ENCODE measurements around the gene CCDC148. TPM values are rescaled to one million over a fixed set of nuclear protein-coding genes. Genes with fewer than 3 reads are reported as not detected.

The CCDC148 gene
- total and polyA plus RNA-seq, 4 donors = 0.02 to 0.42 (median 0.31) TPM

GRCh38 chr2:158205215-158205614 lies 251.3 kb downstream of the CCDC148 start:
- no peaks in the 10 kb centered on the region for H3K4me1 ChIP-seq (ENCODE audit: control insufficient read depth in 4 of 4, insufficient read depth in 4 of 4, low read length in 3 of 4)
- no peaks in the 10 kb centered on the region for H3K27me3 ChIP-seq (ENCODE audit: control insufficient read depth in 4 of 4, insufficient read depth in 4 of 4, low read length in 3 of 4)
- no peak overlapping the region for H3K4me3 ChIP-seq (ENCODE audit: low read depth in 1 of 3, low read length in 3 of 3)
- H3K36me3 ChIP-seq (ENCODE audit: control insufficient read depth in 4 of 4, insufficient read depth in 3 of 4, low read depth in 1 of 4, low read length in 3 of 4) = no peaks in the 10 kb centered on the region
- DNase-seq (ENCODE audit: low spot score) = no peak
- 65% methylated on average over 1 of the region's 1 CpG for WGBS
- H3K9me3 ChIP-seq (ENCODE audit: control insufficient read depth in 4 of 4, low read length in 3 of 4) = no peaks in the 10 kb centered on the region
- TF ChIP-seq JUND (IDR thresholded peaks at IDR 0.05) (no peak), EGR1 (IDR thresholded peaks at IDR 0.05; ENCODE audit: low read depth in 2 of 2) (no peak), HNF4G (IDR thresholded peaks at IDR 0.05) (no peak), SP1 (IDR thresholded peaks at IDR 0.05) (no peak), GABPA (IDR thresholded peaks at IDR 0.05 in 1 of 2, conservative IDR thresholded peaks at IDR 0.05 in 1 of 2) (no peak), YY1 (IDR thresholded peaks at IDR 0.05) (no peak), FOXA2 (IDR thresholded peaks at IDR 0.05) (no peak), RXRA (IDR thresholded peaks at IDR 0.05) (no peak), TAF1 (conservative IDR thresholded peaks at IDR 0.05) (no peak), FOXA1 (IDR thresholded peaks at IDR 0.05) (no peak), NR2F2 (IDR thresholded peaks at IDR 0.05) (no peak), RAD21 (IDR thresholded peaks at IDR 0.05) (no peak)
- TF ChIP-seq, protein P1, sequence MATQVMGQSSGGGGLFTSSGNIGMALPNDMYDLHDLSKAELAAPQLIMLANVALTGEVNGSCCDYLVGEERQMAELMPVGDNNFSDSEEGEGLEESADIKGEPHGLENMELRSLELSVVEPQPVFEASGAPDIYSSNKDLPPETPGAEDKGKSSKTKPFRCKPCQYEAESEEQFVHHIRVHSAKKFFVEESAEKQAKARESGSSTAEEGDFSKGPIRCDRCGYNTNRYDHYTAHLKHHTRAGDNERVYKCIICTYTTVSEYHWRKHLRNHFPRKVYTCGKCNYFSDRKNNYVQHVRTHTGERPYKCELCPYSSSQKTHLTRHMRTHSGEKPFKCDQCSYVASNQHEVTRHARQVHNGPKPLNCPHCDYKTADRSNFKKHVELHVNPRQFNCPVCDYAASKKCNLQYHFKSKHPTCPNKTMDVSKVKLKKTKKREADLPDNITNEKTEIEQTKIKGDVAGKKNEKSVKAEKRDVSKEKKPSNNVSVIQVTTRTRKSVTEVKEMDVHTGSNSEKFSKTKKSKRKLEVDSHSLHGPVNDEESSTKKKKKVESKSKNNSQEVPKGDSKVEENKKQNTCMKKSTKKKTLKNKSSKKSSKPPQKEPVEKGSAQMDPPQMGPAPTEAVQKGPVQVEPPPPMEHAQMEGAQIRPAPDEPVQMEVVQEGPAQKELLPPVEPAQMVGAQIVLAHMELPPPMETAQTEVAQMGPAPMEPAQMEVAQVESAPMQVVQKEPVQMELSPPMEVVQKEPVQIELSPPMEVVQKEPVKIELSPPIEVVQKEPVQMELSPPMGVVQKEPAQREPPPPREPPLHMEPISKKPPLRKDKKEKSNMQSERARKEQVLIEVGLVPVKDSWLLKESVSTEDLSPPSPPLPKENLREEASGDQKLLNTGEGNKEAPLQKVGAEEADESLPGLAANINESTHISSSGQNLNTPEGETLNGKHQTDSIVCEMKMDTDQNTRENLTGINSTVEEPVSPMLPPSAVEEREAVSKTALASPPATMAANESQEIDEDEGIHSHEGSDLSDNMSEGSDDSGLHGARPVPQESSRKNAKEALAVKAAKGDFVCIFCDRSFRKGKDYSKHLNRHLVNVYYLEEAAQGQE (IDR thresholded peaks at IDR 0.05) = no peak
- TF ChIP-seq, protein P2, sequence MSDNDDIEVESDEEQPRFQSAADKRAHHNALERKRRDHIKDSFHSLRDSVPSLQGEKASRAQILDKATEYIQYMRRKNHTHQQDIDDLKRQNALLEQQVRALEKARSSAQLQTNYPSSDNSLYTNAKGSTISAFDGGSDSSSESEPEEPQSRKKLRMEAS (IDR thresholded peaks at IDR 0.05) = no peak
- TF ChIP-seq, protein P3, sequence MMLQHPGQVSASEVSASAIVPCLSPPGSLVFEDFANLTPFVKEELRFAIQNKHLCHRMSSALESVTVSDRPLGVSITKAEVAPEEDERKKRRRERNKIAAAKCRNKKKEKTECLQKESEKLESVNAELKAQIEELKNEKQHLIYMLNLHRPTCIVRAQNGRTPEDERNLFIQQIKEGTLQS (IDR thresholded peaks at IDR 0.05) = no peak
- TF ChIP-seq, protein P4, sequence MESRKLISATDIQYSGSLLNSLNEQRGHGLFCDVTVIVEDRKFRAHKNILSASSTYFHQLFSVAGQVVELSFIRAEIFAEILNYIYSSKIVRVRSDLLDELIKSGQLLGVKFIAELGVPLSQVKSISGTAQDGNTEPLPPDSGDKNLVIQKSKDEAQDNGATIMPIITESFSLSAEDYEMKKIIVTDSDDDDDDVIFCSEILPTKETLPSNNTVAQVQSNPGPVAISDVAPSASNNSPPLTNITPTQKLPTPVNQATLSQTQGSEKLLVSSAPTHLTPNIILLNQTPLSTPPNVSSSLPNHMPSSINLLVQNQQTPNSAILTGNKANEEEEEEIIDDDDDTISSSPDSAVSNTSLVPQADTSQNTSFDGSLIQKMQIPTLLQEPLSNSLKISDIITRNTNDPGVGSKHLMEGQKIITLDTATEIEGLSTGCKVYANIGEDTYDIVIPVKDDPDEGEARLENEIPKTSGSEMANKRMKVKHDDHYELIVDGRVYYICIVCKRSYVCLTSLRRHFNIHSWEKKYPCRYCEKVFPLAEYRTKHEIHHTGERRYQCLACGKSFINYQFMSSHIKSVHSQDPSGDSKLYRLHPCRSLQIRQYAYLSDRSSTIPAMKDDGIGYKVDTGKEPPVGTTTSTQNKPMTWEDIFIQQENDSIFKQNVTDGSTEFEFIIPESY (IDR thresholded peaks at IDR 0.05) = no peak
- no peak overlapping the region for H3K27ac ChIP-seq (ENCODE audit: low read depth in 1 of 2, low read length in 2 of 2)
- H3K9ac ChIP-seq (ENCODE audit: low read depth in 1 of 2, low read length in 2 of 2) = no peak overlapping the region

DNA sequence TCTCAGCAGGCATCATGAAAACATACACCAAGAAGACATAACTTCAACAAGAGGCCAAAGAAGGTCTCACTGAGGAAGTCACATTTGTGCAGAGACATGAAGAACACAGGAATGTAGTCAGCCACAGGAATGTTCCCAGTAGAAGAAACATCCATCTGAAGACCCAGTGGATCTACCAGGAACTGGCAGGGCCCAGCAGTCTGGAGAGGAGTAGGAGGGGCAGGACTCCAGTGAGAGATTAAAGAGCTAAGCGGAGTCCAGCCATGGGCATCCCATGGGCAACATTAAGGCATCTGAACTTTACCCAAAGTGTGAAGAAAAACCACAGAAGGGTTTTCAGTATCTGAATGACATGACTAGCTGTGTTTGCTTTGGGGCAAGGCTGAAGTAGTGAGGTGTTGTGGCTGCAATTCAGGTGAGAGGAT lies 251.8 kb downstream of the CCDC148 start:
- Histone ChIP-seq H3K4me1 (ENCODE audit: control insufficient read depth in 4 of 4, insufficient read depth in 4 of 4, low read length in 3 of 4) (peaks cover 0 to 3% (median under 1%) of the 10 kb centered on the region in 4 donors), H3K9me3 (ENCODE audit: control insufficient read depth in 4 of 4, low read length in 3 of 4) (no peaks in the 10 kb centered on the region), H3K36me3 (ENCODE audit: control insufficient read depth in 4 of 4, insufficient read depth in 3 of 4, low read depth in 1 of 4, low read length in 3 of 4) (no peaks in the 10 kb centered on the region), H3K9ac (ENCODE audit: low read depth in 1 of 2, low read length in 2 of 2) (no peak overlapping the region), H3K4me3 (ENCODE audit: low read depth in 1 of 3, low read length in 3 of 3) (no peak overlapping the region), H3K27me3 (ENCODE audit: control insufficient read depth in 4 of 4, insufficient read depth in 4 of 4, low read length in 3 of 4) (no peaks in the 10 kb centered on the region), H3K27ac (ENCODE audit: low read depth in 1 of 2, low read length in 2 of 2) (no peak overlapping the region)
- TF ChIP-seq FOXA1 (IDR thresholded peaks at IDR 0.05) = no peak
- TF ChIP-seq GABPA (IDR thresholded peaks at IDR 0.05 in 1 of 2, conservative IDR thresholded peaks at IDR 0.05 in 1 of 2) = no peak
- TF ChIP-seq, protein P4 (IDR thresholded peaks at IDR 0.05) = no peak
- no peak for TF ChIP-seq EGR1 (IDR thresholded peaks at IDR 0.05; ENCODE audit: low read depth in 2 of 2)
- no peak for DNase-seq (ENCODE audit: low spot score)
- 94% methylated on average over 1 of the region's 1 CpG for WGBS
